Measurements from ENCODE around the gene HMGXB3. TPM values are rescaled to one million over a fixed set of nuclear protein-coding genes. Genes with fewer than 3 reads are reported as not detected.

The HMGXB3 gene
- total RNA-seq, 2 donors from 2014 or later, result 31.9 to 40.8 TPM

- H3K36me3 Mint-ChIP-seq (ENCODE audit: low read depth), result peaks cover 5% of the 10 kb centered on the region
- no peaks in the 10 kb centered on the region for H3K27me3 Mint-ChIP-seq
- peak overlapping the region; percentile 11 for H3K27ac Mint-ChIP-seq
- peaks cover 6% of the 10 kb centered on the region for H3K4me1 Mint-ChIP-seq
- ATAC-seq, result no peak
- DNase-seq, result no peak
- H3K9me3 ChIP-seq (ENCODE audit: control insufficient read depth, low read length, poor library complexity, severe bottlenecking), result no peaks in the 10 kb centered on the region
- H3K4me3 Mint-ChIP-seq, result no peak overlapping the region
Measured at GRCh38 chr5:150054569-150054968, 54.0 kb downstream of the HMGXB3 start.

DNA sequence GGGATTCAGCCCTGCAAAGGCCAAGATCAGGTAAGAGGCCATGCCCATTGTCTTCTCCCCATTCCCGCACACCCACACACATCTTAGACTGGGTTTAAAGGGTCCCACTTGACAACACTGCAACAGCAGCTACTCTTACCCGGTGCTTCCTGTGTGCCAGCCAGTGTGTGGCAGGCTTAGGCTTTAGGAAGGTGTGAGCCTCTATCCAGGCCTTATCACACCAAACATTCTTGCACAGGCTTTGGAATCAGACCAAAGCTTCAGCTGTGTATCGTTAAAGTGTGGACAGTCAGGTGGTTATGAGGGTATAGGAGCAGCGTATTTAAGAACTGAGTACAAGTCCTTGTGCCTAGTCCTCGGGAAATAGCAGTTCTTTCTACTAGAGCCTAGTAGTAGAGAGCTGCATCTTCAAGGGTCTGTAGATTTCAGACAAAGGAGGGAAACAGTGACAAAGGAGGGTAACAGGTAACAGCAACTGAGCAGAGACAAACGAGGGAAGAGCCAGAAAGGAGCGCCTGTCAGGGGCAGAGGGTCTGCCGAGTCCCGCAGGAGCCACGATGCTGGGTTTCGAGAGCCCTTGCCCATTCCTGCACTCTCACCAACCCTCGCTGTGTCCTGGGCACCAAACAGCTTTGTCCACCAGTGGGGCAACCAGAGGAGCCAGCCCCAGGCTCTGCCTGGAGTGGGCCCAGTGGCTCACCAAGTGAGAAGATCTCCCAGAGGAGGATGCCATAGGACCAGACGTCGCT is 55.0 kb downstream of the HMGXB3 start:
- no peaks in the 10 kb centered on the region for H3K27me3 Mint-ChIP-seq
- H3K9me3 ChIP-seq (ENCODE audit: control insufficient read depth, low read length, poor library complexity, severe bottlenecking), result no peaks in the 10 kb centered on the region
- DNase-seq (no peak), ATAC-seq (no peak)
- no peak overlapping the region for H3K4me3 Mint-ChIP-seq
- H3K36me3 Mint-ChIP-seq (ENCODE audit: low read depth), result peaks cover 2% of the 10 kb centered on the region
- peaks cover 6% of the 10 kb centered on the region for H3K4me1 Mint-ChIP-seq
- no peak overlapping the region for H3K27ac Mint-ChIP-seq

DNA sequence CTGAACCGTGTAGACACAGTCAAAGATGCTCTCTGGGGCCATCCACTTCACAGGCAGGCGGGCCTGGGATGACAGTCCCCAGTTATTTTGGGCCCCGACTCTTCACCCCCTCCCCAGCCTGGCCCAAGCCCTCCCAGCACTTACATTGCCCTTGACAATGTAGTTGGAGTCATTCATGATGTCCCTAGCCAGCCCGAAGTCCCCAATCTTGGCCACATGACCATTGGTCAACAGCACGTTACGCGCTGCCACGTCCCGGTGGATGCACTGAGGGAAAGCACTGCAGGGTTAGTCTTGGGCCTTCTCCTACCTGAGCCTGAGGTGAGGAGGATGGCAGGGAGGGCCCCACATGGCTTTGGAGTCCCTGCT is 55.5 kb downstream of the HMGXB3 start:
- Mint-ChIP-seq H3K36me3 (ENCODE audit: low read depth) (peaks cover 2% of the 10 kb centered on the region), H3K4me1 (peaks cover 6% of the 10 kb centered on the region), H3K4me3 (no peak overlapping the region), H3K27ac (no peak overlapping the region), H3K27me3 (no peaks in the 10 kb centered on the region)
- H3K9me3 ChIP-seq (ENCODE audit: control insufficient read depth, low read length, poor library complexity, severe bottlenecking), result no peaks in the 10 kb centered on the region
- DNase-seq (no peak), ATAC-seq (no peak)

GRCh38 chr5:150057052-150057451 is 56.5 kb downstream of the HMGXB3 start:
- H3K4me1 Mint-ChIP-seq, result peaks cover 6% of the 10 kb centered on the region
- no peaks in the 10 kb centered on the region for H3K36me3 Mint-ChIP-seq (ENCODE audit: low read depth)
- no peaks in the 10 kb centered on the region for H3K9me3 ChIP-seq (ENCODE audit: control insufficient read depth, low read length, poor library complexity, severe bottlenecking)
- no peaks in the 10 kb centered on the region for H3K27me3 Mint-ChIP-seq
- no peak for DNase-seq
- peak overlapping the region; percentile 66 for H3K27ac Mint-ChIP-seq
- no peak overlapping the region for H3K4me3 Mint-ChIP-seq
- ATAC-seq, result no peak

GRCh38 chr5:150057511-150057910 is 57.0 kb downstream of the HMGXB3 start:
- Mint-ChIP-seq H3K4me1 (peaks cover 8% of the 10 kb centered on the region), H3K4me3 (no peak overlapping the region), H3K27me3 (peaks cover 3% of the 10 kb centered on the region), H3K27ac (peak overlapping the region; percentile 66), H3K36me3 (ENCODE audit: low read depth) (no peaks in the 10 kb centered on the region)
- H3K9me3 ChIP-seq (ENCODE audit: control insufficient read depth, low read length, poor library complexity, severe bottlenecking), result no peaks in the 10 kb centered on the region
- DNase-seq (no peak), ATAC-seq (no peak)

- H3K36me3 Mint-ChIP-seq (ENCODE audit: low read depth), result no peaks in the 10 kb centered on the region
- H3K4me3 Mint-ChIP-seq, result no peak overlapping the region
- peak overlapping the region; percentile 21 for H3K27ac Mint-ChIP-seq
- ATAC-seq, result no peak
- H3K9me3 ChIP-seq (ENCODE audit: control insufficient read depth, low read length, poor library complexity, severe bottlenecking), result no peaks in the 10 kb centered on the region
- peaks cover 4% of the 10 kb centered on the region for H3K27me3 Mint-ChIP-seq
- DNase-seq, result no peak
- H3K4me1 Mint-ChIP-seq, result peaks cover 8% of the 10 kb centered on the region
Measured at GRCh38 chr5:150057996-150058395, 57.5 kb downstream of the HMGXB3 start.

GRCh38 chr5:150058480-150059126 is 58.1 kb downstream of the HMGXB3 start:
- peaks cover 7% of the 10 kb centered on the region for H3K4me1 Mint-ChIP-seq
- no peaks in the 10 kb centered on the region for H3K36me3 Mint-ChIP-seq (ENCODE audit: low read depth)
- no peak for DNase-seq
- peak overlapping the region; percentile 21 for H3K27ac Mint-ChIP-seq
- no peak overlapping the region for H3K4me3 Mint-ChIP-seq
- peak; percentile 38 for ATAC-seq
- H3K27me3 Mint-ChIP-seq, result peaks cover 4% of the 10 kb centered on the region
- no peaks in the 10 kb centered on the region for H3K9me3 ChIP-seq (ENCODE audit: control insufficient read depth, low read length, poor library complexity, severe bottlenecking)

DNA sequence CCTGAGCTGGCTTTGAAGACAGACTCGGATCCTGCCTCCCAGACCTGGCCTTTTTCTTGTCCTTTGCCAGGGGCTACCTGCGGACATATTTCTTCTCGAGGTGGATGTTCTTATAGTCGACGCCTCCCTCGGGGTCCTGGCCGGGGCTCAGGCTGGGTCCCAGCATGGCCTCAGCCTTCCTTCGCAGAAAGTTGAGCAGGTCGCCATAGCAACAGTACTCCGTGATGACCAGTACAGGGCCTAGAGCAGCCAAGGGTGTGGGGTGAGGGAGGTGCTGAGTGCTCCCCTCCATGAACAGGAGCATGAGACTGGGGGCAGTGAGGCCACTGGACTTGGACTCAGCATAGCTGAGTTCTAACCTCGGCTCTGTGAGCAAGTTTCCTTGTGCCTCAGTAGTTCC is 59.1 kb downstream of the HMGXB3 start:
- Mint-ChIP-seq H3K4me3 (no peak overlapping the region), H3K27ac (no peak overlapping the region), H3K36me3 (ENCODE audit: low read depth) (no peaks in the 10 kb centered on the region), H3K27me3 (peaks cover 4% of the 10 kb centered on the region), H3K4me1 (peaks cover 7% of the 10 kb centered on the region)
- no peaks in the 10 kb centered on the region for H3K9me3 ChIP-seq (ENCODE audit: control insufficient read depth, low read length, poor library complexity, severe bottlenecking)
- DNase-seq (no peak), ATAC-seq (no peak)

DNA sequence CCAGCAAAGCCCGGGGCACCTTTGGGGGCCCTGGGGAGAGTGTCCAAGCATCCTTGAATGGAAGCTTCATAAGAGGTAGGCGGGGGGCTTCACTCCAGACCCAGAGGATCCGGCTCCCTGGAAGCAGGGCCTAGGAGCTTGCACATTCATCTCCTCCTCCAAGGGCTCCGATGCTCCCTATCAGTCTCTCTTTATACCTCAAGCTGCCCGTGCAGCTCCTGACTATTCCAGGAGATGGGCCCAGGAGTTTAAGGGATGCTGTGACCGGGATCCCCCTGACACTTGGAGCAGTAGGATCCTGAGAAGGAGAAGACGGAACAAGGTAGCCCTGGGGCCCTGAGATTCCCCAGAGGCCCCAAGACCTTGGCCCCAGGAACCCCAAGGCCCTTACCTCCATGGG is 59.9 kb downstream of the HMGXB3 start:
- Mint-ChIP-seq H3K4me3 (no peak overlapping the region), H3K27ac (no peak overlapping the region), H3K4me1 (peaks cover 7% of the 10 kb centered on the region), H3K36me3 (ENCODE audit: low read depth) (no peaks in the 10 kb centered on the region), H3K27me3 (peaks cover 4% of the 10 kb centered on the region)
- DNase-seq (no peak), ATAC-seq (no peak)
- no peaks in the 10 kb centered on the region for H3K9me3 ChIP-seq (ENCODE audit: control insufficient read depth, low read length, poor library complexity, severe bottlenecking)

DNA sequence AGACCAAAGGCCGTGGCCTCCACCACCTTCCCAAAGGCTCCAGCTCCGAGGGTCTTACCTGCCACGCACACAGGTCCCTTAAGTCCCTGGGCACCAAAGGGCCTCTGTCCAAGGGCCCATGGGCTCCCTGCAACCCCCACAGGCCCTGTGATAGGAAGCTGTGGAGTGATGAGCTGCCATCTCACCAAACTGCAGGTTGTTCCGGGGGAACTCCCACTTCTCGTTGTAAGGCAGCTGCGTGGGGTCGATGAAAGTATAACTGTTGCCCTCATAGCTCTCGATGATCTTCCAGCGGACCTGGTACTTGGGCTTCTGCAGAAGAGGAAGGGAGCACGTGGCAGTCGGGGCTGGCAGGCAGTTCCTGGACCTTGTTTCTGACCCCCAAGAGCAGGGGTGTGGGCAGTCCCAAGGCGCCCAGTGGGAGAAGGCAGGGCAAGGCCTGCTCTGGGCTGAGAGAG is 61.0 kb downstream of the HMGXB3 start:
- Mint-ChIP-seq H3K4me1 (peaks cover 7% of the 10 kb centered on the region), H3K4me3 (no peak overlapping the region), H3K36me3 (ENCODE audit: low read depth) (no peaks in the 10 kb centered on the region), H3K27ac (no peak overlapping the region), H3K27me3 (peaks cover 4% of the 10 kb centered on the region)
- no peaks in the 10 kb centered on the region for H3K9me3 ChIP-seq (ENCODE audit: control insufficient read depth, low read length, poor library complexity, severe bottlenecking)
- ATAC-seq, result no peak
- DNase-seq, result no peak

- no peaks in the 10 kb centered on the region for H3K9me3 ChIP-seq (ENCODE audit: control insufficient read depth, low read length, poor library complexity, severe bottlenecking)
- Mint-ChIP-seq H3K36me3 (ENCODE audit: low read depth) (no peaks in the 10 kb centered on the region), H3K27me3 (peaks cover 4% of the 10 kb centered on the region), H3K4me1 (peaks cover 15% of the 10 kb centered on the region), H3K4me3 (no peak overlapping the region), H3K27ac (no peak overlapping the region)
- DNase-seq, result no peak
- ATAC-seq, result no peak
Measured at GRCh38 chr5:150062216-150062922, 61.8 kb downstream of the HMGXB3 start.

GRCh38 chr5:150063638-150064037 is 63.1 kb downstream of the HMGXB3 start:
- no peaks in the 10 kb centered on the region for H3K36me3 Mint-ChIP-seq (ENCODE audit: low read depth)
- no peak for DNase-seq
- ATAC-seq, result no peak
- H3K27ac Mint-ChIP-seq, result no peak overlapping the region
- peaks cover 17% of the 10 kb centered on the region for H3K4me1 Mint-ChIP-seq
- no peak overlapping the region for H3K4me3 Mint-ChIP-seq
- peaks cover 4% of the 10 kb centered on the region for H3K27me3 Mint-ChIP-seq
- no peaks in the 10 kb centered on the region for H3K9me3 ChIP-seq (ENCODE audit: control insufficient read depth, low read length, poor library complexity, severe bottlenecking)

GRCh38 chr5:150064681-150065220 is 64.2 kb downstream of the HMGXB3 start:
- DNase-seq (no peak), ATAC-seq (no peak)
- H3K9me3 ChIP-seq (ENCODE audit: control insufficient read depth, low read length, poor library complexity, severe bottlenecking), result no peaks in the 10 kb centered on the region
- H3K4me3 Mint-ChIP-seq, result no peak overlapping the region
- peaks cover 18% of the 10 kb centered on the region for H3K4me1 Mint-ChIP-seq
- H3K27me3 Mint-ChIP-seq, result peaks cover 4% of the 10 kb centered on the region
- H3K36me3 Mint-ChIP-seq (ENCODE audit: low read depth), result no peaks in the 10 kb centered on the region
- no peak overlapping the region for H3K27ac Mint-ChIP-seq
